Stimulated activated CD8-positive, alpha-beta memory T cell treated with anti-CD3 and anti-CD28 coated beads, Interleukin-7, amount 100 ng/mL, for 4 hours (primary cell): ENCODE data around the gene PIK3R4.

ENCODE experiments used
- DNase-seq, 2 donors: peaks; one replicate each; pipeline ENCODE4 v3.0.0-alpha.2; 2020; ENCODE audit warnings: low read depth in 2 of 2

The PIK3R4 gene

DNA sequence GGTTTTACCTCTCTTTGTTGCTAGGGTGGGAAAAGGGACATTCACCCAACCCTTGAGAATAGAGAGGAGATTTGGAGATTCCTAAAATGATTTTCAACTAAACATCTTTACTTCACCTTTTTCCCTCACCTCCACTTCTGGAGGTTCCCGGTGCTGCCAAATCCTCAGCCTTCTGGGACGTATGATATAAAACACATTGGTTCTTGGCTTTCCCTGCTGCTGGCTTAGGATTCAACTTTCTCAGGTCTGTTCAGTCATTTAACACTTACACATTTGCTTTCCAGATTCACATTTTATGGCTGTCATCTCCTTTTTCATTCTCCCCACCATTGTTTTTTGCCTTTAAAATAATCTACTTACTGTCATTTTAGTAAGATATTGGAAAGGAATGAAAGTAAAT lies 106.6 kb downstream of the PIK3R4 start:
- no peak for DNase-seq

DNA sequence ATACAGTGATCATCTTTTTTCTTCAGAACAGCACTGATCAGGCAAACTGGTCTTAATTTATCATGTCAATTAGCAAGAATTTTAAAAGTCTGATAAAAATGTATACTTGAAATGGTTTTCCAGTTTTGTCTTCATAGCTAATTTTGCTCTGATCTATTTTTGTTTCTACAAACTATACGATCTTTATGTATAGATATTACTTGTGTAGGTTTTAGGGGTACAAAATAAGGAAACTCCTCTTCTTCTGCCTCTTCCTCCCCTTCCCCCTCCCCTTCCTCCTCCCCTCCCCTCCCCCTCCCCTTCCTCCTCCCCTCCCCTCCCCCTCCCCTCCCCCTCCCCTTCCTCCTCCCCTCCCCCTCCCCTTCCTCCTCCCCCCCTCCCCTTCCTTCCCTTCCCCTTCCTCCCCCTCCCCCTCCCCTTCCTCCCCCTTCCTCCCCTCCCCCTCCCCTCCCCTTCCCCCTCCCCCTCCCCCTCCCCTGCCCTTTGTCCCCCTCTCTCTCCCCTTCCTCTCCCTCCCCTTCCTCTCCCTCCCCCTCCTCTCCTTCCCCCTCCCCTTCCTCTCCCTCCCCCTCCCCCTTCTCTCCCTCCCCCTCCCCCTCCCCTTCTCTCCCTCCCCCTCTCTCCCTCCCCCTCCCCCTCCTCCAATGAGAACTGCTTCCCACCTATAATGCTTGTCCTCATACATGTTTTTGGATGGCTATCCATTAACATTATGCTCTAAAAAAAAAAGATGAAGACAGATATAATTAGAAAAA lies 110.0 kb downstream of the PIK3R4 start:
- DNase-seq = no peak

DNA sequence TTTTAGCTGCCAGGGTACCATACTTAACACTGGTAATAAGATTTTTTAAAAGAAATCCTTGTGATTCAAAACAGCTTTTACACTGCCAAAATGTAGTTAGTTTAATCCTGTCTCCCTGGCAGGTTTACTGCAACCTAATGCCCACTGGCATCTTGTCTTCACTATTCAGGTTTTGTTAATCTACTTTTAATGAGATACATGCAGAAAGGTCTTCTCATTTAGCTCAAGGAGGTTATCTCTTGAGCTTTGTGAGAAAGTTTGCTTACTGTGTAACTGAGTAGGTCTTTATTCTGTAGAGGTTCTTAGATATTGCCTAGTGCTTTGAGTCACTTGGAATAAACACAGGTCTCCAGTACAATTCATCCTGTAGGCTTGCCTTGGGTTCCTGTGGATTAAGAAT lies 110.7 kb downstream of the PIK3R4 start:
- DNase-seq = no peak

DNA sequence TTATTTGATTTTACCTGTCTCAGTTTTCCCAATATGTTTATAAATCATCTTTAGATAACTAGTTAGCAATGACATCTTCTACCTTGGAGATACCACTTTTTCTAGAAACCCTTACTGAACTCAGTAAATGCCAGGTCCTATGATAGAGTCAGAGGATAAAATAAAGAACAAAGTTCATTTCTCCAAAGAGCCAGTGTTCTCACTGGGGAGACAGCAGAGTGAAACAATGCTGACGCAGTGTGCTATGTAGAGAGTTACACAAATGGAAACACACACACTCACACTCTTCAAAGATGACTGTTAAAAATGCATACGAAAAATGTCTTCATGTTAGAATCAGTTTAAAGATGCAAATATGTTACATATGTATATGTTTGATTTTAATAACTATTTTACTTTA lies 111.3 kb downstream of the PIK3R4 start:
- no peak for DNase-seq
